AG10803 (cell line): ENCODE data around the gene WWOX.

Experiments
- DNase-seq: peaks from one replicate; pipeline ENCODE4 v3.0.0; 2010; ENCODE audit warnings: low read depth
- H3K4me3 ChIP-seq: 2 replicates; pipeline ENCODE4 v1.5.1; 2011; ENCODE audit warnings: mild to moderate bottlenecking, low read length, control low read depth
- CTCF ChIP-seq: conservative IDR thresholded peaks from 2 replicates; pipeline ENCODE4 v1.5.1; 2011; ENCODE audit warnings: mild to moderate bottlenecking, low read length, control low read depth, inconsistent platforms

WWOX gene

DNA sequence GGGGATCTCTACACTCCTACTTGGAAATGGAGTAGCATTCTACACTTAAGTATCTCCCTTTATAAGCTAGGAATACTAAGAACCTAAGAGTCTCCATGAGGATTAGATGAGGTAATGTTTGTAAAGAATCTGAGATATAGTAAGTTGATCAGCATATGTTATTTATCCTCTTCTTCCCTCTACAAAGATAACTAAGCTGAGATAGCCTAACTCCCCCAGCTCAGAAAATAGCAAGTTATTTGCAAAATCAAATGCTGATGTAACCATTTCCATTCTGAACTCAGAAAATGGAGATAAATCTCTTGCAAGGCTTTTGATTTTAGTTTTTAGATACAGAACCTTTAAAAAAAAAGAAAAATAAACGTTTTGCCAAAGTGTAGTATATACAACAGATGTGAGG is 975.1 kb downstream of the WWOX start:
- no peak for DNase-seq
- no peak overlapping the region for H3K4me3 ChIP-seq
- TF ChIP-seq CTCF: no peak

GRCh38 chr16:79074951-79075350 is 975.5 kb downstream of the WWOX start:
- no peak overlapping the region for H3K4me3 ChIP-seq
- no peak for DNase-seq
- TF ChIP-seq CTCF: no peak

DNA sequence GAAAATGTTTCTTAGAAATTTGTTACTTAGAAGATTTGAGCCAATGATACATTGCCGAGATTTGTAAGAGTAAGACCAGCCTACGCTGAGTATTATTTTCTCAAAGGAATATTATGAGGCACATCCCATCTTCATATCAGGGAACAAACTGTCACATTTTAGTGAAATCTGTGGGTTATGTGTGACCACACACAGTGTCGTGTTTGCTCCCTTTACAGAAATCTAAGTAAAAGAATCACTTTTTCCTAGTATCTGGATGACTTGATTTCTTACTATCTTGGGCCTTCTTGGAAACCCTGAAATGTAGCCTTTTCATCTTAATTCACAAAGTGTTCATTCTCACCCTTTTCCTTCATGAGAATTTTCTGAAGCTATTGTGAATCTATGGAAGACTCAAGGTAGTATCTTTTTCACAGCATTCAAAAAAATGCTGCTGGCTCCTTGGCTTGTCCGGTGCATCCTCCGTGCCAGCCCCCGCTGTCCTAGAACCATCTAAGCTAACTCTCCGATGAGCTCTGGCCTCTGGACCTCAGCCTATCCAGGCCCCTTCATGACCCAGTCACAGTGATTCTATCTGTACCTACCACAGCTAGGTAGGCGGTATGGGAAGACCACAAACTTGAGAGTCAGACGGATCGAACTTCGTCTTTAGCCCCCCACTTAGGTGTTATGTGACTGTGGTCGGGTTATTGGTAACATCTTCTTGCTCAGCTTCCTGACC is 976.8 kb downstream of the WWOX start:
- no peak overlapping the region for H3K4me3 ChIP-seq
- no peak for DNase-seq
- no peak for TF ChIP-seq CTCF

DNA sequence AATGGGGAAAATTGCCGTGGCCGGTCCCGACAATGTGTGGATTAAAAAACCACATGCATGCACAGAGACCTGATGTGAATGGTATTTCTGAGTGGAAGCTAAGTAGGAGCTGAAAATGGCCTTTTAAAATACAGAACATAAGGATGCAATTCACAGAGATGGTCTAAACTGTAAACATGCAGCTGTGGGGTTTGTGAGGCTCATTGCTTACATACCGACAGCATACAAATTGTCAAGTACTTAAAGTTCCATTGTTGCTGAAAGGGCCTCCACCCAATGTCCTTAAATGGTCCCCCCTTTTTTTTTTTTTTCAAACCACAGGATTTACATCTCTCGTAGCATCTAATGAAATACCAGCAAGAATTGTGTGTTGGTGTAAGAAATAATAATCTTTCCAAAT is 977.9 kb downstream of the WWOX start:
- TF ChIP-seq CTCF: no peak
- H3K4me3 ChIP-seq: no peak overlapping the region
- DNase-seq: no peak

GRCh38 chr16:79079656-79080420 is 980.4 kb downstream of the WWOX start:
- no peak for DNase-seq
- H3K4me3 ChIP-seq: no peak overlapping the region
- TF ChIP-seq CTCF: no peak

- TF ChIP-seq CTCF: no peak
- no peak overlapping the region for H3K4me3 ChIP-seq
- no peak for DNase-seq
Observed at GRCh38 chr16:79081297-79082066, 982.0 kb downstream of the WWOX start.
